ENCODE results near the gene PHACTR1. TPM values are rescaled to one million over a fixed set of nuclear protein-coding genes. Genes with fewer than 3 reads are reported as not detected.

PHACTR1 gene
- total and polyA plus RNA-seq, 9 of the 15 experiments (the other 6 are each of a cell fraction or from before 2014, with no cell fraction given), result 11.5 to 32.6 (median 22.0) TPM

GRCh38 chr6:13319891-13320564 is 603.5 kb downstream of the PHACTR1 start (continued):
- TF ChIP-seq PATZ1 (CRISPR knock-in tag; IDR thresholded peaks at IDR 0.05; ENCODE audit: borderline replicate concordance) (no peak), KDM1A (IDR thresholded peaks at IDR 0.05) (peak; percentile 81 to 84), STAT5A (IDR thresholded peaks at IDR 0.05; ENCODE audit: borderline replicate concordance, low read length) (peak; percentile 84), EP400 (IDR thresholded peaks at IDR 0.05) (peak; percentile 34; the same call in 1 of the 2 replicates), MTA2 (IDR thresholded peaks at IDR 0.05; ENCODE audit: low read depth) (peak; percentile 84), PHB2 (IDR thresholded peaks at IDR 0.05; ENCODE audit: low read depth) (peak; percentile 72; the same call in 1 of the 2 replicates), TCF3 (CRISPR knock-in tag; IDR thresholded peaks at IDR 0.05) (peak; percentile 91), ELK1 (CRISPR knock-in tag; IDR thresholded peaks at IDR 0.05) (no peak), NFIX (CRISPR knock-in tag; IDR thresholded peaks at IDR 0.05; ENCODE audit: low read depth) (no peak), CHAMP1 (IDR thresholded peaks at IDR 0.05) (0 out of 2 replicates have a peak, but pooled peaks have one; percentile 15), ARID1B (IDR thresholded peaks at IDR 0.05) (peak; percentile 97), SMC3 (conservative IDR thresholded peaks at IDR 0.05; ENCODE audit: insufficient read depth, low read depth, low read length) (no peak), ETS2 (tag; IDR thresholded peaks at IDR 0.05; ENCODE audit: borderline replicate concordance, poor library complexity, severe bottlenecking) (no peak), POLR2AphosphoS5 (IDR thresholded peaks at IDR 0.05; ENCODE audit: control insufficient read depth, insufficient read depth, low read depth, low read length) (peak; percentile 95), NR2C1 (IDR thresholded peaks at IDR 0.05) (no peak), NR2C1 (tag; IDR thresholded peaks at IDR 0.05) (0 out of 2 replicates have a peak, but pooled peaks have one; percentile 23), ZNF41 (CRISPR knock-in tag; conservative IDR thresholded peaks at IDR 0.05) (no peak), HMGN3 (IDR thresholded peaks at IDR 0.05; ENCODE audit: borderline replicate concordance, extremely low read depth, insufficient read length, low read depth, low read length) (no peak), SLC30A9 (CRISPR knock-in tag; IDR thresholded peaks at IDR 0.05) (no peak), RCOR1 (IDR thresholded peaks at IDR 0.05; ENCODE audit: borderline replicate concordance in 1 of 2, low read depth in 2 of 2, low read length in 2 of 2) (peak; percentile 69 to 96; a peak in 3 of 4 replicates), ZBTB2 (IDR thresholded peaks at IDR 0.05) (peak; percentile 81; the same call in 1 of the 2 replicates)
